B cell (primary cell): Measurements from ENCODE around the gene STIL. TPM values are rescaled to one million over a fixed set of nuclear protein-coding genes. Genes with fewer than 3 reads are reported as not detected.

ENCODE experiments used
- ATAC-seq: fragments of 200-7000 bp; cut with Tn5 transposase; one replicate; pipeline ENCODE4 v1.10.0; 2021; ENCODE audit warnings: low read depth, mild to moderate bottlenecking, moderate number of reproducible peaks, moderate library complexity
- CTCF ChIA-PET: fragments of 350-600 bp; sonication (Branson Sonifier 250); formaldehyde crosslinking; loops from one replicate; lab custom pipeline; 2021; ENCODE audit warnings: antibody characterized with exemption, inconsistent platforms; lab: Charles Lee
- POLR2A ChIA-PET: fragments of 350-600 bp; sonication (Branson Sonifier 250); formaldehyde crosslinking; loops from one replicate; lab custom pipeline; 2021; ENCODE audit warnings: antibody characterized with exemption; lab: Charles Lee
- DNase-seq: peaks from one replicate; pipeline ENCODE4 v3.0.0; 2013
- H2AFZ ChIP-seq: 2 replicates; pipeline ENCODE4 v1.6.1; 2012; ENCODE audit warnings: mild to moderate bottlenecking, low read depth, low read length; ENCODE audit not compliant: insufficient read depth, poor library complexity, severe bottlenecking
- H3K27ac ChIP-seq, 2 donors: 1 replicate in 1 of 2; 2 replicates in 1 of 2; pipeline ENCODE4 v1.5.1; 2012 to 2013; ENCODE audit warnings: low read length in 2 of 2, mild to moderate bottlenecking in 2 of 2, moderate library complexity in 1 of 2
- H3K27me3 ChIP-seq, 4 experiments: fragments of 200-600 bp in 1 of 4; sonication (generic) in 1 of 4; replicated peaks in 1 of 4; 1 replicate in 2 of 4; 2 replicates in 2 of 4; pipeline versions ENCODE4 v1.6.1 to v1.7.0; 2013 to 2016; ENCODE audit warnings: low read length in 3 of 4, mild to moderate bottlenecking in 2 of 4, mixed read lengths in 1 of 4, moderate library complexity in 1 of 4; ENCODE audit not compliant: insufficient read depth in 4 of 4, control insufficient read depth in 3 of 4; ENCODE audit errors: control extremely low read depth in 1 of 4
- H3K36me3 ChIP-seq, 2 experiments: replicated peaks in 1 of 2; 1 replicate in 1 of 2; 2 replicates in 1 of 2; pipeline versions ENCODE4 v1.6.1 to v1.7.1; 2013; ENCODE audit warnings: low read length in 1 of 2; ENCODE audit not compliant: insufficient read depth in 2 of 2, control insufficient read depth in 1 of 2; ENCODE audit errors: control extremely low read depth in 1 of 2, extremely low read depth in 1 of 2
- H3K4me1 ChIP-seq, 2 donors: fragments of 200-600 bp in 1 of 2; sonication (generic) in 1 of 2; 1 replicate in 1 of 2; 2 replicates in 1 of 2; pipeline versions ENCODE4 v1.5.1 to v1.6.1; 2013 to 2017; ENCODE audit warnings: low read length in 2 of 2; ENCODE audit not compliant: control insufficient read depth in 2 of 2, insufficient read depth in 2 of 2
- H3K4me2 ChIP-seq: replicated peaks from 2 replicates; pipeline ENCODE3; 2012; ENCODE audit warnings: mild to moderate bottlenecking, low read depth, low read length; ENCODE audit not compliant: poor library complexity, severe bottlenecking
- H3K4me3 ChIP-seq, 5 experiments: fragments of 200-600 bp in 1 of 5; sonication (generic) in 1 of 5; 1 replicate in 3 of 5; 2 replicates in 2 of 5; pipeline versions ENCODE4 v1.5.1 to v1.7.0; 2011 to 2016; ENCODE audit warnings: low read length in 4 of 5, mild to moderate bottlenecking in 4 of 5, low read depth in 2 of 5, control low read depth in 1 of 5, moderate library complexity in 1 of 5; ENCODE audit not compliant: insufficient read depth in 1 of 5; ENCODE audit errors: control extremely low read depth in 1 of 5, extremely low read depth in 1 of 5
- H3K79me2 ChIP-seq: fragments of 200-600 bp; sonication (generic); one replicate; pipeline ENCODE4 v1.6.0; 2016; ENCODE audit warnings: low read length; ENCODE audit not compliant: control insufficient read depth, insufficient read depth
- H3K9ac ChIP-seq: fragments of 200-600 bp; sonication (generic); 2 replicates; pipeline ENCODE4 v1.6.1; 2017; ENCODE audit warnings: mild to moderate bottlenecking, low read length, moderate library complexity
- H3K9me3 ChIP-seq, 3 donors: one replicate each; pipeline versions ENCODE4 v1.6.1 to v1.7.1; 2013; ENCODE audit warnings: low read length in 2 of 3; ENCODE audit not compliant: control insufficient read depth in 2 of 3, insufficient read depth in 1 of 3; ENCODE audit errors: control extremely low read depth in 1 of 3
- H4K20me1 ChIP-seq: 2 replicates; pipeline ENCODE4 v1.6.0; 2012; ENCODE audit warnings: mild to moderate bottlenecking, low read length; ENCODE audit not compliant: insufficient read depth, control insufficient read depth, poor library complexity, severe bottlenecking
- H3K27ac Mint-ChIP-seq: one replicate; pipeline ENCODE4 v1.8.0; 2021; ENCODE audit warnings: mixed read lengths
- H3K27me3 Mint-ChIP-seq: one replicate; pipeline ENCODE4 v1.8.0; 2021; ENCODE audit warnings: mixed read lengths
- H3K4me1 Mint-ChIP-seq: one replicate; pipeline ENCODE4 v1.8.0; 2021; ENCODE audit warnings: mixed read lengths
- H3K4me3 Mint-ChIP-seq: one replicate; pipeline ENCODE4 v1.8.0; 2021; ENCODE audit warnings: mixed read lengths
- H3K9me3 Mint-ChIP-seq: one replicate; pipeline ENCODE4 v1.8.0; 2022; ENCODE audit warnings: mixed read lengths; ENCODE audit not compliant: insufficient read depth
- CTCF ChIP-seq: fragments of 200-600 bp; IDR thresholded peaks from one replicate; pipeline ENCODE4 v1.8.0; 2022; ENCODE audit warnings: antibody characterized with exemption, mild to moderate bottlenecking
- EZH2 ChIP-seq: IDR thresholded peaks from 2 replicates; pipeline ENCODE4 v1.6.1; 2012; ENCODE audit warnings: borderline replicate concordance, low read depth, mild to moderate bottlenecking, moderate library complexity, low read length; ENCODE audit not compliant: insufficient read depth, poor library complexity, severe bottlenecking
- WGBS: methylation state at CpG from one replicate; pipeline ENCODE4 v1.1.5; 2013; ENCODE audit warnings: missing lambda C conversion rate; ENCODE audit not compliant: insufficient coverage; 5-methylcytosine and 5-hydroxymethylcytosine counted together
- intact Hi-C: fragments of 100-400 bp; cut with micrococcal nuclease; formaldehyde crosslinking; loops from one replicate; pipeline ENCODE4 v1.10.0; 2022
- polyA plus RNA-seq: library from polyadenylated mRNA; depleted of rRNA; stranded (reverse); fragments of >200 nt; gene quantifications from 2 replicates; pipeline ENCODE4 v1.2.3, GENCODE V29; 2012
- total RNA-seq, 2 donors: library from RNA; stranded (reverse); fragments of 120-200 nt in 1 of 2; gene quantifications; 1 replicate in 1 of 2; 2 replicates in 1 of 2; pipeline versions ENCODE4 v1.2.3 to v1.2.4, GENCODE V29; 2013 to 2022

Gene STIL
- total and polyA plus RNA-seq, 2 donors (not counting 1 experiment from before 2014, with no cell fraction given) = 0.79 to 1.8 TPM

GRCh38 chr1:47211796-47212269, 102.1 kb downstream of the STIL start:
- Mint-ChIP-seq H3K27me3 (peaks cover 16% of the 10 kb centered on the region), H3K4me3 (no peak overlapping the region), H3K9me3 (no peaks in the 10 kb centered on the region), H3K4me1 (no peaks in the 10 kb centered on the region), H3K27ac (no peak overlapping the region)
- ATAC-seq = no peak
- H3K4me1 ChIP-seq = no peaks in the 10 kb centered on the region
- ChIA-PET POLR2A (no interaction called here), CTCF (interaction anchor here (0.6 to 1.8 kb wide), 2 partner anchors 19 to 47 kb away, joined by 5 to 7 read pairs; no protein-coding TSS in a partner anchor)
- no peak overlapping the region for H3K4me3 ChIP-seq
- no peak overlapping the region for H3K27ac ChIP-seq
- 36% methylated on average over 2 of the region's 9 CpGs for WGBS
- H3K9ac ChIP-seq = no peak overlapping the region
- no peaks in the 10 kb centered on the region for H3K36me3 ChIP-seq
- intact Hi-C loops = no loop called here
- TF ChIP-seq CTCF (no peak), EZH2 (no peak)
- DNase-seq = no peak
- no peaks in the 10 kb centered on the region for H3K9me3 ChIP-seq
- H2AFZ ChIP-seq = peak overlapping the region; percentile 16
- H3K27me3 ChIP-seq = peaks cover 0 to 5% (median 0%) of the 10 kb centered on the region in 4 experiments
- no peaks in the 10 kb centered on the region for H3K79me2 ChIP-seq
- no peak overlapping the region for H3K4me2 ChIP-seq
- H4K20me1 ChIP-seq = no peaks in the 10 kb centered on the region

- H3K4me1 Mint-ChIP-seq = no peaks in the 10 kb centered on the region
- Histone ChIP-seq H3K27ac (no peak overlapping the region), H2AFZ (no peak overlapping the region), H3K9ac (no peak overlapping the region), H3K27me3 (peaks cover 0 to 5% (median 0%) of the 10 kb centered on the region in 4 experiments), H3K4me2 (no peak overlapping the region), H3K4me3 (no peak overlapping the region), H3K79me2 (no peaks in the 10 kb centered on the region), H3K36me3 (no peaks in the 10 kb centered on the region), H3K4me1 (no peaks in the 10 kb centered on the region), H3K9me3 (no peaks in the 10 kb centered on the region), H4K20me1 (no peaks in the 10 kb centered on the region)
- ChIA-PET POLR2A (no interaction called here), CTCF (no interaction called here)
- H3K27ac Mint-ChIP-seq = no peak overlapping the region
- WGBS = 89% methylated on average over 1 of the region's 3 CpGs
- H3K4me3 Mint-ChIP-seq = no peak overlapping the region
- intact Hi-C loops = no loop called here
- no peak for ATAC-seq
- TF ChIP-seq CTCF (no peak), EZH2 (no peak)
- peaks cover 22% of the 10 kb centered on the region for H3K27me3 Mint-ChIP-seq
- DNase-seq = no peak
- H3K9me3 Mint-ChIP-seq = no peaks in the 10 kb centered on the region
These were observed 103.3 kb downstream of the STIL start for GRCh38 chr1:47210666-47211065.
